ENCODE measurements around the gene GIN1. TPM values are rescaled to one million over a fixed set of nuclear protein-coding genes. Genes with fewer than 3 reads are reported as not detected.
"Not testable (repeated sequence)": the region's sequence is repeated elsewhere in the genome, so short reads cannot be mapped to it uniquely, and the experiment has no call there.

Gene GIN1
- total and polyA plus RNA-seq, 2 donors (not counting 1 experiment from before 2014, with no cell fraction given): 4.0 to 7.6 TPM

DNA sequence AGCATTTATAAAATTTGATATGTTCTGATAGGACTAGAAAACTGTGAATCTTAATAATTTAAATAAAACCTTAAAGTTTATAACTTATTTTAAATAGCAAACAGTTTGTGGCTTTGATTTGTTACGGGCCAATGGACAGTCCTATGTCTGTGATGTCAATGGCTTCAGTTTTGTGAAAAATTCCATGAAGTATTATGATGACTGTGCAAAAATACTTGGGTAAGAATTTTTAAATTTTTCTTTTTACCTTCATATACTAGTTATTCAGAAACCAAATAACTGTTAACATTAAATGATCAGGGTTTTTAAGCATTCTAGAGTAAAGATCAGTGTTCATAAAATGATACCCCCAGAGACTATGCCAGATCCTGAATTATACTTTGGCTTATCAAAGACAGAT, 31.2 kb upstream of the GIN1 start:
- no peaks in the 10 kb centered on the region for H3K9me3 ChIP-seq (ENCODE audit: control insufficient read depth, insufficient read depth, low read depth, low read length)
- H3K4me1 ChIP-seq (ENCODE audit: control insufficient read depth, extremely low read depth, insufficient read depth, low read length): no peaks in the 10 kb centered on the region
- DNase-seq (ENCODE audit: low read depth in 2 of 2): no peak
- no peak overlapping the region for H2AFZ ChIP-seq (ENCODE audit: low read length)
- no peak overlapping the region for H3K4me2 ChIP-seq (ENCODE audit: extremely low read depth, insufficient read depth, low read length)
- no peak overlapping the region for H3K4me3 ChIP-seq (replicated peaks in 1 of 4; ENCODE audit: control extremely low read depth in 1 of 4, insufficient read depth in 1 of 4, low read depth in 3 of 4, low read length in 4 of 4)
- no peaks in the 10 kb centered on the region for H3K27me3 ChIP-seq (ENCODE audit: control insufficient read depth, insufficient read depth, low read length)
- TF ChIP-seq EZH2 (IDR thresholded peaks at IDR 0.05; ENCODE audit: low read length, missing control alignments): no peak
- TF ChIP-seq, protein P1, sequence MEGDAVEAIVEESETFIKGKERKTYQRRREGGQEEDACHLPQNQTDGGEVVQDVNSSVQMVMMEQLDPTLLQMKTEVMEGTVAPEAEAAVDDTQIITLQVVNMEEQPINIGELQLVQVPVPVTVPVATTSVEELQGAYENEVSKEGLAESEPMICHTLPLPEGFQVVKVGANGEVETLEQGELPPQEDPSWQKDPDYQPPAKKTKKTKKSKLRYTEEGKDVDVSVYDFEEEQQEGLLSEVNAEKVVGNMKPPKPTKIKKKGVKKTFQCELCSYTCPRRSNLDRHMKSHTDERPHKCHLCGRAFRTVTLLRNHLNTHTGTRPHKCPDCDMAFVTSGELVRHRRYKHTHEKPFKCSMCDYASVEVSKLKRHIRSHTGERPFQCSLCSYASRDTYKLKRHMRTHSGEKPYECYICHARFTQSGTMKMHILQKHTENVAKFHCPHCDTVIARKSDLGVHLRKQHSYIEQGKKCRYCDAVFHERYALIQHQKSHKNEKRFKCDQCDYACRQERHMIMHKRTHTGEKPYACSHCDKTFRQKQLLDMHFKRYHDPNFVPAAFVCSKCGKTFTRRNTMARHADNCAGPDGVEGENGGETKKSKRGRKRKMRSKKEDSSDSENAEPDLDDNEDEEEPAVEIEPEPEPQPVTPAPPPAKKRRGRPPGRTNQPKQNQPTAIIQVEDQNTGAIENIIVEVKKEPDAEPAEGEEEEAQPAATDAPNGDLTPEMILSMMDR (conservative IDR thresholded peaks at IDR 0.05 in 1 of 2, IDR thresholded peaks at IDR 0.05 in 1 of 2; ENCODE audit: low read depth in 1 of 2, low read length in 2 of 2): no peak
- no peaks in the 10 kb centered on the region for H3K79me2 ChIP-seq (ENCODE audit: control insufficient read depth, insufficient read depth, low read length)
- H3K9ac ChIP-seq (ENCODE audit: insufficient read depth, low read length): no peak overlapping the region
- no peaks in the 10 kb centered on the region for H4K20me1 ChIP-seq (ENCODE audit: control insufficient read depth, extremely low read depth, insufficient read depth, low read length)
- H3K36me3 ChIP-seq (ENCODE audit: control insufficient read depth, insufficient read depth, low read length): peaks cover 2% of the 10 kb centered on the region
- H3K27ac ChIP-seq (ENCODE audit: insufficient read depth, low read length): no peak overlapping the region

DNA sequence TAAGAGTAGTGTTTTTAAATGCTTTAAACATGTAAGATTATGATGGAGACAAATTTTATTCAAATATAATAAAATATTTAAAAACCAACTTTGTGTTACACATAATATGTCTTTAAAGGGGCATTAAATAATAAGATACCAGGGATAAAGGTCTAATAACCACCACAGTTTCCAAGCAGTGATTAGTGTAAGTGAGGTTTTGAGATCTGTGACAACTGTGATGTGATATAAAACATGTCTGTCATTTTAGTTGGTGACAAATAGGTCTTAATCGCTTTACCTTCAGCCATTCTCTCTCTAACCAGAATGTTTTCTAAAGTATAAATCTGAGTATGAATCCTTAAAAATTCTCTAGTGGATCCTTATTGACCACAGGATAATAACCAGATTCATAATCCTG, 28.3 kb upstream of the GIN1 start:
- Histone ChIP-seq H3K27ac (ENCODE audit: insufficient read depth, low read length) (no peak overlapping the region), H3K9me3 (ENCODE audit: control insufficient read depth, insufficient read depth, low read depth, low read length) (no peaks in the 10 kb centered on the region), H3K36me3 (ENCODE audit: control insufficient read depth, insufficient read depth, low read length) (no peaks in the 10 kb centered on the region), H3K27me3 (ENCODE audit: control insufficient read depth, insufficient read depth, low read length) (no peaks in the 10 kb centered on the region), H3K4me3 (replicated peaks in 1 of 4; ENCODE audit: control extremely low read depth in 1 of 4, insufficient read depth in 1 of 4, low read depth in 3 of 4, low read length in 4 of 4) (no peak overlapping the region), H3K79me2 (ENCODE audit: control insufficient read depth, insufficient read depth, low read length) (no peaks in the 10 kb centered on the region), H4K20me1 (ENCODE audit: control insufficient read depth, extremely low read depth, insufficient read depth, low read length) (no peaks in the 10 kb centered on the region), H2AFZ (ENCODE audit: low read length) (no peak overlapping the region), H3K4me1 (ENCODE audit: control insufficient read depth, extremely low read depth, insufficient read depth, low read length) (no peaks in the 10 kb centered on the region), H3K4me2 (ENCODE audit: extremely low read depth, insufficient read depth, low read length) (no peak overlapping the region), H3K9ac (ENCODE audit: insufficient read depth, low read length) (no peak overlapping the region)
- no peak for DNase-seq (ENCODE audit: low read depth in 2 of 2)
- TF ChIP-seq EZH2 (IDR thresholded peaks at IDR 0.05; ENCODE audit: low read length, missing control alignments): no peak
- TF ChIP-seq, protein P1 (conservative IDR thresholded peaks at IDR 0.05 in 1 of 2, IDR thresholded peaks at IDR 0.05 in 1 of 2; ENCODE audit: low read depth in 1 of 2, low read length in 2 of 2): no peak

DNA sequence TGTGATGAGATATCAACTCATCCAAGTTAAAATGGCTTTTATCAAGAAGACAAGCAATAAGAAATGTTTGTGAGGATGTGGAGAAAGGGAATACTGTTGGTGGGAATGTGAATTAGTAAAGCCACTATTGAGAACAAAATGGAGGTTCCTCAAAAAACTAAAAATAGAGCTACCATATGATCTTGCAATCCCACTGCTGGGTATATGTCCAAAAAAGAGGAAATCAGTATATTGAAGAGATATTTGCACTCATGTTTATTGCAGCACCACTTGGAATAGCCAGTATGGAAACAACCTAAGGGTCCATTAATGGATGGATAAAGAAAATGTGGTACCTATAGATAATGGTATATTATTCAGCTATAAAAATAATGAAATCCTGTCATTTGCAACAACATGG, 25.3 kb upstream of the GIN1 start:
- Histone ChIP-seq H3K4me1 (ENCODE audit: control insufficient read depth, extremely low read depth, insufficient read depth, low read length) (no peaks in the 10 kb centered on the region), H3K4me2 (ENCODE audit: extremely low read depth, insufficient read depth, low read length) (no peak overlapping the region), H3K9ac (ENCODE audit: insufficient read depth, low read length) (no peak overlapping the region), H3K4me3 (replicated peaks in 1 of 4; ENCODE audit: control extremely low read depth in 1 of 4, insufficient read depth in 1 of 4, low read depth in 3 of 4, low read length in 4 of 4) (no peak overlapping the region), H3K36me3 (ENCODE audit: control insufficient read depth, insufficient read depth, low read length) (no peaks in the 10 kb centered on the region), H3K27ac (ENCODE audit: insufficient read depth, low read length) (no peak overlapping the region), H3K27me3 (ENCODE audit: control insufficient read depth, insufficient read depth, low read length) (no peaks in the 10 kb centered on the region), H3K79me2 (ENCODE audit: control insufficient read depth, insufficient read depth, low read length) (no peaks in the 10 kb centered on the region), H4K20me1 (ENCODE audit: control insufficient read depth, extremely low read depth, insufficient read depth, low read length) (no peaks in the 10 kb centered on the region), H2AFZ (ENCODE audit: low read length) (no peak overlapping the region), H3K9me3 (ENCODE audit: control insufficient read depth, insufficient read depth, low read depth, low read length) (no peaks in the 10 kb centered on the region)
- no peak for DNase-seq (ENCODE audit: low read depth in 2 of 2)
- TF ChIP-seq, protein P1 (conservative IDR thresholded peaks at IDR 0.05 in 1 of 2, IDR thresholded peaks at IDR 0.05 in 1 of 2; ENCODE audit: low read depth in 1 of 2, low read length in 2 of 2): no peak
- TF ChIP-seq EZH2 (IDR thresholded peaks at IDR 0.05; ENCODE audit: low read length, missing control alignments): no peak

DNA sequence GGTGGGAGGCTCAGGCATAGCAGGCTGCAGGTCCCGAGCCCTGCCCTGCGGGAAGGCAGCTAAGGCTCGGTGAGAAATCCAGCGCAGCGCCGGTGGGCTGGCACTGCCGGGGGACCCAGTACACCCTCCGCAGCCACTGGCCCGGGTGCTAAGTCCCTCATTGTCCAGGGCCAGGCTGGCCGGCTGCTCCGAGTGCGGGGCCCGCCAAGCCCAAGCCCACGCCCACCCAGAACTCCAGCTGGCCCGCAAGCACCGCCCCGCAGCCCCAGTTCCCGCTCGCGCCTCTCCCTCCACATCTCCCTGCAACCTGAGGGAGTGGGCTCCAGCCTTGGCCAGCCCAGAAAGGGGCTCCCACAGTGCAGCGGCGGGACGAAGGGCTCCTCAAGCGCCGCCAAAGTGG, 22.2 kb upstream of the GIN1 start:
- not testable (repeated sequence) for H3K27ac ChIP-seq (ENCODE audit: insufficient read depth, low read length); H3K36me3 ChIP-seq (ENCODE audit: control insufficient read depth, insufficient read depth, low read length); H3K4me2 ChIP-seq (ENCODE audit: extremely low read depth, insufficient read depth, low read length); H3K27me3 ChIP-seq (ENCODE audit: control insufficient read depth, insufficient read depth, low read length); H2AFZ ChIP-seq (ENCODE audit: low read length); DNase-seq (ENCODE audit: low read depth in 2 of 2); H3K9ac ChIP-seq (ENCODE audit: insufficient read depth, low read length); H4K20me1 ChIP-seq (ENCODE audit: control insufficient read depth, extremely low read depth, insufficient read depth, low read length); H3K79me2 ChIP-seq (ENCODE audit: control insufficient read depth, insufficient read depth, low read length); H3K4me1 ChIP-seq (ENCODE audit: control insufficient read depth, extremely low read depth, insufficient read depth, low read length); H3K9me3 ChIP-seq (ENCODE audit: control insufficient read depth, insufficient read depth, low read depth, low read length); H3K4me3 ChIP-seq (replicated peaks in 1 of 4; ENCODE audit: control extremely low read depth in 1 of 4, insufficient read depth in 1 of 4, low read depth in 3 of 4, low read length in 4 of 4)
